Neuronal stem cell (in vitro differentiated cells): Measurements from ENCODE around the gene DROSHA.

ENCODE experiments used
- DNase-seq: peaks from one replicate; pipeline ENCODE4 v3.0.0-alpha.2; 2013; ENCODE audit warnings: low spot score
- H2AFZ ChIP-seq: one replicate; pipeline ENCODE4 v1.6.1; 2013; ENCODE audit warnings: mild to moderate bottlenecking, low read length, inconsistent platforms
- H2AK5ac ChIP-seq: 2 replicates; pipeline ENCODE4 v1.6.1; 2013; ENCODE audit warnings: low read depth, mild to moderate bottlenecking, inconsistent platforms, low read length, moderate library complexity, mixed read lengths
- H2BK120ac ChIP-seq: 2 replicates; pipeline ENCODE4 v1.6.1; 2013; ENCODE audit warnings: low read depth, mild to moderate bottlenecking, inconsistent platforms, low read length, moderate library complexity, mixed read lengths
- H2BK12ac ChIP-seq: one replicate; pipeline ENCODE4 v1.6.1; 2013; ENCODE audit warnings: low read length, inconsistent platforms
- H2BK15ac ChIP-seq: 2 replicates; pipeline ENCODE4 v1.6.1; 2013; ENCODE audit warnings: mild to moderate bottlenecking, low read length, inconsistent platforms, mixed read lengths
- H2BK5ac ChIP-seq: one replicate; pipeline ENCODE4 v1.6.1; 2013; ENCODE audit warnings: inconsistent platforms, mild to moderate bottlenecking, low read length, moderate library complexity
- H3K14ac ChIP-seq: one replicate; pipeline ENCODE4 v1.6.1; 2013; ENCODE audit warnings: low read length, inconsistent platforms
- H3K18ac ChIP-seq: 2 replicates; pipeline ENCODE4 v1.6.1; 2013; ENCODE audit warnings: low read length, inconsistent platforms
- H3K23ac ChIP-seq: 2 replicates; pipeline ENCODE4 v1.6.1; 2013; ENCODE audit warnings: low read depth, mild to moderate bottlenecking, mixed read lengths, low read length, inconsistent platforms; ENCODE audit not compliant: poor library complexity
- H3K27ac ChIP-seq: replicated peaks from 3 replicates; pipeline ENCODE4 v1.5.1; 2013; ENCODE audit warnings: low read length, inconsistent platforms
- H3K27me3 ChIP-seq, 3 experiments: 2 replicates each; pipeline ENCODE4 v1.6.1; 2013; ENCODE audit warnings: low read length in 3 of 3, mild to moderate bottlenecking in 2 of 3, inconsistent platforms in 1 of 3, low read depth in 1 of 3, mixed read lengths in 1 of 3, moderate library complexity in 1 of 3; ENCODE audit not compliant: control insufficient read depth in 3 of 3, insufficient read depth in 3 of 3
- H3K36me3 ChIP-seq, 2 donors: replicated peaks in 1 of 2; 2 replicates each; pipeline ENCODE4 v1.6.1; 2013; ENCODE audit warnings: low read length in 2 of 2; ENCODE audit not compliant: control insufficient read depth in 2 of 2, insufficient read depth in 2 of 2
- H3K4ac ChIP-seq: 2 replicates; pipeline ENCODE4 v1.6.1; 2013; ENCODE audit warnings: inconsistent platforms, mild to moderate bottlenecking, low read length, moderate library complexity
- H3K4me1 ChIP-seq, 2 donors: 1 replicate in 1 of 2; 2 replicates in 1 of 2; pipeline ENCODE4 v1.6.1; 2013; ENCODE audit warnings: low read length in 2 of 2, low read depth in 1 of 2; ENCODE audit not compliant: control insufficient read depth in 2 of 2, insufficient read depth in 1 of 2
- H3K4me2 ChIP-seq: one replicate; pipeline ENCODE4 v1.6.1; 2013; ENCODE audit warnings: mild to moderate bottlenecking, low read length, inconsistent platforms; ENCODE audit not compliant: insufficient read depth, poor library complexity, severe bottlenecking
- H3K4me3 ChIP-seq, 2 donors: 2 replicates each; pipeline ENCODE4 v1.5.1; 2013; ENCODE audit warnings: low read length in 2 of 2, mild to moderate bottlenecking in 2 of 2, inconsistent platforms in 1 of 2, moderate library complexity in 1 of 2
- H3K79me1 ChIP-seq: one replicate; pipeline ENCODE4 v1.6.1; 2013; ENCODE audit warnings: low read depth, mild to moderate bottlenecking, inconsistent platforms, low read length, moderate library complexity
- H3K9ac ChIP-seq: one replicate; pipeline ENCODE4 v1.6.1; 2013; ENCODE audit warnings: mild to moderate bottlenecking, low read depth, low read length, inconsistent platforms; ENCODE audit not compliant: poor library complexity
- H3K9me3 ChIP-seq, 2 donors: replicated peaks in 1 of 2; 2 replicates each; pipeline versions ENCODE3 to v1.6.1; 2013; ENCODE audit warnings: low read length in 2 of 2, mild to moderate bottlenecking in 2 of 2, inconsistent platforms in 1 of 2, low read depth in 1 of 2, mixed read lengths in 1 of 2, moderate library complexity in 1 of 2; ENCODE audit not compliant: control insufficient read depth in 2 of 2, insufficient read depth in 1 of 2
- H4K8ac ChIP-seq: one replicate; pipeline ENCODE4 v1.6.1; 2013; ENCODE audit warnings: low read depth, mild to moderate bottlenecking, inconsistent platforms, low read length, moderate library complexity
- H4K91ac ChIP-seq: one replicate; pipeline ENCODE4 v1.6.1; 2013; ENCODE audit warnings: low read length, low read depth, mild to moderate bottlenecking, inconsistent platforms; ENCODE audit not compliant: poor library complexity
- WGBS, 2 donors: extraction: QIAGEN DNeasy Blood & Tissue Kit; methylation state at CpG; one replicate each; pipeline ENCODE4 v1.1.7; 2013; ENCODE audit warnings: missing lambda C conversion rate in 2 of 2, mixed read lengths in 1 of 2; ENCODE audit not compliant: insufficient read length in 2 of 2, insufficient replicate concordance in 1 of 2; ENCODE audit errors: extremely low coverage in 2 of 2; 5-methylcytosine and 5-hydroxymethylcytosine counted together

Gene DROSHA

DNA sequence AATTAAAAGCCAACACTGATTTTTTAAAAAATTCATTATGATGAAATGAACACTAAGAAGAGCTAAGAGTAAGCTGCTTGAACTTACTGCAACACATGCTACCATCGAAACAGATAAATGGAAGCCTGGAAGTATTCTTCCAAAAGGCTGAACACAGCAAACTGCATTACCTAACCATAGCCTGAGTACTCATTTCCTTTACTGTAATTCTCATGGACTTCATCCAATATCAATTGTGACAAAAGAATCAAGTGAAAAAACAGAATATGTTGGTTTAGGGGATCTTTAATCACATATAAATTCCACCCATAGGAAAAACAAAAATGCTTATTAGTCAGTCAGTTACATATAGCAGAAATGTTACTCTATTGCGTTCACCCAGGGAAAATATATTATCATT, 68.5 kb downstream of the DROSHA start:
- Histone ChIP-seq H3K14ac (no peak overlapping the region), H3K23ac (no peak overlapping the region), H4K91ac (no peak overlapping the region), H3K9ac (no peak overlapping the region), H3K4me3 (no peak overlapping the region), H2BK5ac (no peak overlapping the region), H2BK15ac (no peak overlapping the region), H2BK120ac (no peak overlapping the region), H3K27ac (no peak overlapping the region), H3K79me1 (no peaks in the 10 kb centered on the region), H3K4ac (no peak overlapping the region), H2AK5ac (no peak overlapping the region), H3K4me1 (no peaks in the 10 kb centered on the region), H3K4me2 (no peak overlapping the region), H2AFZ (no peak overlapping the region), H3K27me3 (no peaks in the 10 kb centered on the region), H3K9me3 (peaks cover 0 to 34% of the 10 kb centered on the region in 2 donors), H3K36me3 (peaks cover 18 to 100% of the 10 kb centered on the region in 2 donors), H3K18ac (no peak overlapping the region), H2BK12ac (no peak overlapping the region), H4K8ac (no peak overlapping the region)
- whole genome bisulfite sequencing, 2 donors: no CpG with 5 or more reads among the region's 2 CpGs
- no peak for DNase-seq

DNA sequence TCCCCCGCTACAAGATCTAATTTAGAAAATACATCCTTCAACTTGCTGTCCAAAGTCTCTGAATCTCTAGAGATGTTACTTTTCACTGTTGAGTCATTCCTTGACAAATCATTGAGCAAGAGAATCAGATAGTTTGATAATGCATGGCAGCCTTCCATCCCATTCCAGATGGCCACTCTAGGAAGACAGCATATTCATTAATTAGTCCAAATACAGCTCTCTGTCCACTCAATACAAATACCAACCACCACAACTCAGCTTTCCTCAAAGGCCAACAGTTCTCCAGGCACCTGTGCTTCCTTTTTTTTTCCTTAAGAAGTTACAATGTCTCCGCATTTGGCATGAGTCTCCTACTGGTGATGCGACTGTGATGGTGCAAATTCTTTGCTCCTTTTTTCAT, 72.3 kb downstream of the DROSHA start:
- Histone ChIP-seq H2AFZ (no peak overlapping the region), H3K4ac (no peak overlapping the region), H3K4me2 (no peak overlapping the region), H3K36me3 (peaks cover 8 to 94% of the 10 kb centered on the region in 2 donors), H2BK15ac (no peak overlapping the region), H3K27me3 (no peaks in the 10 kb centered on the region), H3K23ac (no peak overlapping the region), H2BK12ac (no peak overlapping the region), H2AK5ac (no peak overlapping the region), H3K9ac (no peak overlapping the region), H2BK5ac (no peak overlapping the region), H3K9me3 (peaks cover 0 to 42% of the 10 kb centered on the region in 2 donors), H4K8ac (no peak overlapping the region), H3K14ac (no peak overlapping the region), H3K4me3 (no peak overlapping the region), H4K91ac (no peak overlapping the region), H3K27ac (no peak overlapping the region), H2BK120ac (no peak overlapping the region), H3K18ac (no peak overlapping the region), H3K4me1 (no peaks in the 10 kb centered on the region), H3K79me1 (no peaks in the 10 kb centered on the region)
- WGBS, 2 donors: no CpG with 5 or more reads among the region's 3 CpGs
- DNase-seq: no peak

DNA sequence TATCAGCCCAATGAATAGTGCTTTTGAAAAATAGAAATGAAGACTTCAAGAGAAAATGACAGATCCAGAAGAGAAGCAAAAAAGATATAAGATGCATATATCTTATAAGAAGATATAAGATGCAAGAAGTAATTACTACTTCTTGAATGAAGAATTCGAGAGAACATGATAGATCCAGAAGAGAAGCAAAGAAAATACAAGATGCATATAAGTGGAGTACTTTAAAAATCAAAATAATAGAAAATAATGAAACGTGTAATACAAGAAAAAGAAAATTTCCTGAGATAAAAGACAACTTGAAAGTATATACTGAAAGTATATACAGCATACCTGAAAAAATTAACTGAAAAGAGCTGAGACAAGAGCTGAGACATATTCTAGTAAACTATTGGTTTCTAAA, 76.7 kb downstream of the DROSHA start:
- Histone ChIP-seq H3K23ac (no peak overlapping the region), H3K14ac (no peak overlapping the region), H3K36me3 (peaks cover 5 to 70% of the 10 kb centered on the region in 2 donors), H4K91ac (no peak overlapping the region), H3K27ac (no peak overlapping the region), H3K9ac (no peak overlapping the region), H3K79me1 (no peaks in the 10 kb centered on the region), H2AK5ac (no peak overlapping the region), H2AFZ (no peak overlapping the region), H3K9me3 (peaks cover 0 to 25% of the 10 kb centered on the region in 2 donors), H4K8ac (no peak overlapping the region), H2BK12ac (no peak overlapping the region), H3K4me3 (no peak overlapping the region), H2BK15ac (no peak overlapping the region), H3K4me1 (no peaks in the 10 kb centered on the region), H3K4me2 (no peak overlapping the region), H3K4ac (no peak overlapping the region), H2BK120ac (no peak overlapping the region), H3K27me3 (no peaks in the 10 kb centered on the region), H3K18ac (no peak overlapping the region), H2BK5ac (no peak overlapping the region)
- DNase-seq: no peak
- no CpG with 5 or more reads among the region's 2 CpGs for WGBS, 2 donors

DNA sequence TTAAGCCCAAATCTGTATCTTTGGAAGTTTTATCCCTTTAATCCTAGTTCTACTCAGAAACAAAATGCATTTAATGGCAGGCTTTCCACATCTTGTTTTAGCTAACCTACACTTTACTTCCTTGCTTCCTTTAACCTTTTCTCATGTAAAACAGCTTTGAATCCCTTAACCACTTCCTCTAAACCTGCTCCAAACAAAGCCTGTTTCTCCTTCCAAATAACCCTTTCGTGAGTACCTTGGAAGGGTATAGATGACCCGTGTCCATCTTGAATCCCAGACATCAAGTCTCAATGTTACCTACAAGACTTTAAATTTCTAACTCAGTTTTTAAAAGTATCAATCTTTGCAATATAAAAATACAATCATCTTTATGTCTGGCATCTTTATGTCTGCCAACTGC, 78.4 kb downstream of the DROSHA start:
- WGBS, 2 donors: no CpG with 5 or more reads among the region's 2 CpGs
- Histone ChIP-seq H3K18ac (no peak overlapping the region), H3K9me3 (peaks cover 0 to 22% of the 10 kb centered on the region in 2 donors), H3K9ac (no peak overlapping the region), H3K23ac (no peak overlapping the region), H2AK5ac (no peak overlapping the region), H2BK15ac (no peak overlapping the region), H3K27me3 (no peaks in the 10 kb centered on the region), H3K27ac (no peak overlapping the region), H3K4ac (no peak overlapping the region), H2AFZ (no peak overlapping the region), H4K91ac (no peak overlapping the region), H2BK12ac (no peak overlapping the region), H2BK5ac (no peak overlapping the region), H3K79me1 (no peaks in the 10 kb centered on the region), H3K4me3 (no peak overlapping the region), H3K14ac (no peak overlapping the region), H3K4me1 (no peaks in the 10 kb centered on the region), H3K4me2 (no peak overlapping the region), H4K8ac (no peak overlapping the region), H3K36me3 (peaks cover 2 to 70% of the 10 kb centered on the region in 2 donors), H2BK120ac (no peak overlapping the region)
- no peak for DNase-seq
